Uterus (tissue), 2 donors: ENCODE data around the gene FAM210B.

ENCODE experiments used
- CTCF ChIP-seq, 4 experiments: fragments of 200-600 bp in 2 of 4; fragments of 450-650 bp in 2 of 4; sonication (generic) in 2 of 4; IDR thresholded peaks; one replicate each; pipeline ENCODE4 v1.5.1; 2016 to 2019; ENCODE audit warnings: antibody characterized with exemption in 4 of 4, mild to moderate bottlenecking in 2 of 4, moderate library complexity in 1 of 4
- POLR2A ChIP-seq, 2 donors: fragments of 450-650 bp; IDR thresholded peaks; one replicate each; pipeline ENCODE4 v1.6.1; 2016; ENCODE audit warnings: antibody characterized with exemption in 2 of 2, mild to moderate bottlenecking in 1 of 2, moderate library complexity in 1 of 2

- TF ChIP-seq POLR2A (IDR thresholded peaks at IDR 0.05) (no peak), CTCF (IDR thresholded peaks at IDR 0.05) (no peak)
Measured at GRCh38 chr20:56388882-56389281, 30.1 kb downstream of the FAM210B start.
